HG03558 (cell line): ENCODE measurements around the gene ZBTB7C.

Source experiments
- ATAC-seq: cut with Tn5 transposase; IDR thresholded peaks from one replicate; pipeline ENCODE4 v1.9.1; 2021; ENCODE audit warnings: moderate number of reproducible peaks; ENCODE audit not compliant: unreplicated experiment; ENCODE audit errors: extremely low read depth

The ZBTB7C gene

DNA sequence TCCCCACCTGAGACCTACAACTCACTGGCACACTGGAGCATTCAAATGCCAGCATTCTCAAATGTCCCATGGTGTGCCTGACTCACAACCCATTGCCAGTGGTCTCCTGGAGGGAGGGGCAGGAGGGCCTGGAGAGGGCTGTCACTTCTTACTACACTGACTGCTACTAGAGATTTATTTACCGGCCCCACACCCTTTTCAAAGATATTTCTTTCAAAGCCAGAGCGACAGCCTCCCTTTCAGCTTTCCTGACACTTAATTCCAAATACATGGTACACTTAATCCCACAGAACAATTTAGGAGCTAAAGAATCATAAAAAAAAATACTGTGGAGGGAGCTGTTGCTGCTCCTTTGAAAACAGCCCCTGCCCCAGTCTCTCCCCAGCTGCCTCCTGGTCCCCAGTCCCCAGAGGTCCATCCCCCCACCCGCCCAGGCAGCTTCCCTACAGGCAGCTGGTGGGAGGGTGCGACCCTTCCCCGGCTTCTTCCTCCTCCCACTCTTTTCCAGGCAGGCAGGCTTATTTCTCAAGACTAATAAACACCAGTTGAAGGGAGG, 349.6 kb downstream of the ZBTB7C start:
- no peak for ATAC-seq

DNA sequence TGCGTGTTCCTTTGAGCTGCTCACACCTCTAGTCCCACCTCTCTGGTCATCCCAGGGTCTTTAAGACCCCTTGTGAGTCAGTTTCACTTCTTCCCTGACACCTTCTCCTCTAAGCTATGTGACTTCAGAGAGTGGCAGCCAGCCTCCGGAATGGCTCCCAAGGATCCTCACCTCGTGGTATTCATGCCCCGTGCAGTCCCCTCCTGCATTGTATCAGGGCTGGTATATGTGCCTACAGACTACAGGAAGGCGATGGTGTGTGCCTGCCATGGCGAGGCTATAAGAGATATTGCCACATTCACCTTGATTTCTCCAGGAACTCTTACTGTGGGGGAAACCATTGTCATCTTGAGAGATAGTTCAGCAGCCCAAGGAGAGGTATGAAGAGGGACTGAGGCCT, 350.7 kb downstream of the ZBTB7C start:
- ATAC-seq, result no peak

DNA sequence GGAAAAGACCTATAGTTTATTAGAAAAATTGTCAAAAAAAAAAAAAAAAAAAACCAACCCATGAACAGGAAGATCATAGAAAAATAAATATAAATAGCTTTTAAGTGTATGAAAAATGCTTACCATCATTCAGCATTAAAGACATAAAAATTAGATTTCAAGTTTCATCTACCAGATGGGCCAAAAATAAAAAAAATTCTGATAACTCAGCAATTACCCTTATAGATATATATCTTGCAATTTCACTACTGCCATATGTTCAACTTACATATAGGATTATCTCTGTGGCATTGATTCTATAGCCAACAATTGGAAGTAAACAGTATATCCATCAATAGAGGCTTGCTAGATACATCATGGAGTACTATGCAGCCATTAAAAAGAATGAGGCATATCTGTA, 352.2 kb downstream of the ZBTB7C start:
- no peak for ATAC-seq

DNA sequence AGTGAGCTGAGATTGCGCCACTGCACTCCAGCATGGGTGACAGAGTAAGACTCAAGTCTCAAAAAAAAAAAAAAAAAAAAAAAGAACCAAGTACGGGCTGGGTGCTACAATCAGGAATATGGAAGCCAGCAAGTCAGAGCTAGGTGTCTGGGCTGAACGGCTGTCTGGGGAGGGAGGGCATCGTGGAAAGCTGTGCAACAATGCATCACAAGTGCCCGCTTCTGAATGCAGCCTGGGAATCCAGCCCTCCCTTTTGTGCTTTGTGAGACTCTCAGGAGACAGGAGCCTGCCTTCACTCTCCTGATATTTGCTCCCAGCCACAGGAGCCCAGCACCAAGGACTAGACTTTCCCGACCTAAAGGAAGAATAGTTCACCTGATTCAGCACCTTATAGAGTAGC, 353.8 kb downstream of the ZBTB7C start:
- ATAC-seq, result no peak

DNA sequence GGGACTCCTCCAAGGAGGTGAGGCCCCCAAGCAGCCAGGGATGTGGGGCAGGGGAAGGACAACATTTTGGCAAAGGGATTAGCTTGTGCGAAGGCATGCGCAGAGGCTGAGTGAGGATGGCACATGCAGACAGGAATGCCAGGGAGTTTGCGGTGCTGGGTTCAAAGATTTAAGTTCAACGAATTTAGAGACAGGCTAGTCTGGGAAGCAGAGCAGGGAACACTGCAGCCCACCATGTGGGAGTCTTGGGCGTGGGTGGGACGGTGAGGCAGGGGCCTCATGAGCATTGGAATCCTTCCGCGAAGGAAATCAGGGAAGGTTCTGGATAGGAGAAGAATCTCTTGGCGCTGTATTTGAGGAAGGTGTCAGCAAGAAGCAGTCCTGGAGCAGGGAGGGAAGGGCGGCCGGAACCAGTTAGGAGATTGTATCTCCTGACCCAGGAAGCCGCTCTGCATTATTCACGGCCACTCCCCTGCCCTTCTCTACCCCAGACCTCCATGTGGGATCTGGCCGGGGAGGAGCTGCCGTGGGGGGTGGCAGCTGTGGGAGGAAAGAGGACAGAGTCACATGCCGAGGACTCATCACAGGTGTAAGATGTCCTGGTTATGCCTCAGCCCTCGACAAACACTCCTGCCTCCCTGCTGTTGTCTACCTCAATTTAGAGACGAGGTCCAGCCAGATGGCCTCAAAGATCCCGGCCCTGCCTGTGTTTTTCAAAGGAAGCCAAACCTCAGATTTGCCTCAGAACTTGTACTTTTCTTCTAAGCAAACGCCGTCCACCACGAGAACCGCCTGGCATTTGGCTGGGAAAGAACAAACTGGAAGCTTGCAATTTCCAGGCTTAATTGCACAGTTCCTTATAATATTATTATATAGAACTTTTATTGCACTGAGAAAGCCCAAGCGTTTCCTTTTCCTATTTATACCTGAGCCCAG, 355.0 kb downstream of the ZBTB7C start:
- no peak for ATAC-seq

DNA sequence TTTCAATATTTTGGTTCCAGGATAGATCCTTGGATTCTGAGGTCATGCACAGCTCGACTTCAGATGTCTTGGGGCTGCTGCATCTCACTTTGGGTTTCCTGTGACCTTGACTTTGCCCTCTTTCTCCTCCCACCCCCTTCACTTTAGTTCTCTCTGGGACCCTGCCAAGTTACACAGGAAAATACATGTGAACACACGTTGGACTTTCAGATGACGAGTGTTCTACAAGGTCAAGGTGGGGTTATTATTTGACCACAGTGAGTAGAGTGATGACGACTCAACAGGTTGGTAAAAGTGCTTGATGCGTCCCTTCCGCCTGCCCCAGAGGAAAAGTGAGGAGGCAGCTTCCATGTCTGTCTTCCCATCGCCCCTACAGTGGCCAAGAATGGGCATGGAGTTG, 356.3 kb downstream of the ZBTB7C start:
- ATAC-seq, result no peak

DNA sequence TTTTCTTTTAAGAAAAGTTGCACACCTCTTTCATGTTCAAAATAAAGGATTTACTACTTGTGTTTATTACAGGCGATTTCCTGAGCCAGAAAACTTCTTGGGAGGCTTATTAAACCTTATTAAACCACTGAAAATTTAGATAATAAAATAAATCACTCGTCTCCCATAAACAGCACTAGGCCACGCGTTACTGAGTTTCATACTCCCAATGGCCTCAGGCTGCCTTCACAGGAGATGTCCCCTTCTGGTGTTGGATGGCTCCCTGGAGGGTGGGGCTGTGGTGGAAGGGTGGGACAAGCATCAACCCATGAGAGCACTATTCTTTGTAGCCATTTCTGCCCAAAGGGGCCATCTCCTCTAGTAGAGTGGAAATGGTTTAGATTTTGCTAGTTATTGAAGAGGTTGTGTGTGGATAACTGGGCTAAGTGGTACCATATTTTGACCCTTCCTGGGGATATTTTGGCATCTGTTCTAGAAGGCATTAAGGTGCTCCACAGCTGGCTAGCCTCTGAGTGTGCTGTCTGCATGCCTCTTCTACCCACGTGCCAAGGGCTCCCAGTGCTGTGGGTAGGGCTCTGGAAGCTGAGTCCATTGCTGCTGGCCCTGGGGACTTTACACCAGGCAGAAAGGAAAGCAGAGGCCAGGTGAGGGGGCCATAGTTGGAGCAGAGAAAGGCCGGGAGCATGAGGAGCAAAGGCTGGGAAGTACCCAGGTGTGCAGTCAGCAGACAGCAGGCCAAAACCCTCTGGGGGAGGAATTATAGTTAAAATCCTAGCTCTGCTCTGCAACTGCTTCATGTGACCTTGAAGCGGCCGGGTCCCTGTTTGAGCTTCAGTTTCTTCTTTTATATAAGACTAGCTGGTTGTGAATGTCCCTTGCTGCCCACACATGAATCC, 357.0 kb downstream of the ZBTB7C start:
- no peak for ATAC-seq

DNA sequence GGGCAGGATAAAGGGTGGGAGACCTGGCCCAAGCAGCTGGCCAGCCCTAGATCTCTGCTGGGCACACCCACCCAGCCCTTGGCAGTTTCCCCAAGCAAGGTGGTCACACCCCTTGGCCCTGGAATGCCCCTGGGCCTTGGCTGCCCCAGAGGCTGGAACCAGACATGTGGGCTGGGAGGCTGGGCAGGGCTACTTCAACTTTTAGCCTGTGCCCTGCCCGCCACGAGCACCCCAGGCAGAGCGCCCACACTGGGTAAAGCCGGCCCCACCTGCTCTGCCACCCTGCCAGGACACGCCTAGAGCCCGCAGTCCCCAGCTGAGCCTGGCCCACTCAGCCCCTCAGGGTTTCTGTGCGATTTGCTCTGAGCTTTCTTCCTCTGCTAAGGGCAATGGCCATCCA, 359.0 kb downstream of the ZBTB7C start:
- ATAC-seq, result no peak

DNA sequence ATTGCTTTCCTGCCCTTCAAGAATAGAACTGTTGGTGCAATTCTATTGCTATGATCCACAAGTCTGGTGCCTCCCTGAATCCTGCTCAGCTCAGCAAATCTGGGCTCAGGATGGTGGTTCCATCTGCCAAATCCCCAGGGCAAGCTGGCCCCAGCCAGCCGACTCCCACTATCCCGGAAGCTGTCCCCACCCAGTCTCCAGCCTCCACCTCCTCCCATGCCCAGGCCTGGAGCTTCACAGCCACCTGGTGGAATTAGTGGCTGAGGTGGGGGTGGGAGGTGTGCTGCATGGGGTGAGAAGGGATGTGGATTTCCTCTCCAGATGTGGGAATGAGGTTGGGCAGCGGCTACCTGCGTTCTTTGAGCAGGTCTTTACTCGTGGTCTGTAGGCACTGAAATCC, 359.4 kb downstream of the ZBTB7C start:
- ATAC-seq, result no peak

DNA sequence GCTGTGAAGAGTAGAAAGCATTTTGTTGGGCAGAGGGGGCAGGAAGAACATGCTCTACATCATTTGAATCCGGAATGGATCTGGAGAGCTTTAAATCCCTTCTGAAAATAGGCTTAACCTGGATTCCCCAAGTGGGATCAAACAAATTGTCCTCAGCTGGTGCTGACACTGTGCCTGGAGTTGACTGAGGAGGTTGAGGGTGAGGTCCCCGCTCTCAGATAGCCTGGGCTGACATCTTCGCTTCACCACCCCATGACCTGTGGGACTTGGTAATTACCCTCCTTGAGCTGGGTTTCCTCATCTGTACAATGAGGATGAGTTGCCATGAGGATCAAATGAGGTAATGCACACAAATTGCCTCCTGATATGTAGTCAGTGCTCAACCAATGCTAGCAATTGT, 360.9 kb downstream of the ZBTB7C start:
- ATAC-seq, result no peak

DNA sequence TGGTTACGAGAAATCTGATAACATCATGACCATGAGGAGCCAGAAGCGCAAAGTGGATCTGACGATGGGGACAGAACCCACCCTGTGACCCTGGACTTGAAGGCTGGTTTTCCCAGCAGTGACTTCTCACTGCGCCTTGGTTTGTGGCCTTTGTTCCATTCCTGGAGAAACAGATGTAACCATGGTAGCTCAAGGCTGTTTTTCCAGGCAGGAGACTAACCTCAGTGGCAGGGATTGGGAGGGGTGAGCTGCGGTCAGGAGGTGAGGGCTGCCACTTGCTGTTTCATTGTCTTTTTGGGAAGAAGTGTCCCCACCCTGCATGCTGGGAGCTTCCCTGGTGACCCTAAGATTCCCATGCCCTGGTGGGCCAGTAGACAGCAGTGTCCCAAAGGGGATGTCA, 362.3 kb downstream of the ZBTB7C start:
- ATAC-seq, result no peak

DNA sequence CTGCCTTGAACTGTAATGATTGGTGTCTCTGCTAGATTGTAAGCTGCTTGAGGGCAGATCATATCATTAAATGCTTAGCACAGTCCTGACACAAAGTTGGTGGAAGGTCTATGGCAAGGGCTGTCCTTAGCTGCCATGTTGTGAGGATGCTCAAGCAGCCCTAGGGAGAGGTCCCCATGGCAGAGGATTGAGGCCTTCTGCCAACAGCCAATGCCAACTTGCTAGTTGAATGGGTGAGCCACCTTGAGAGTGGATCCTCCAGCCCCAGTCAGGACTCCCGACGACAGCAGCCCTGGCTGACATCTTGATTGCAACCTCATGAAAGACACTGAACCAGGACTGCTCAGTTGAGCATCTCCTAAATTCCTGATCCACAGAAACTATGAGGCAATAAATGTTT, 363.4 kb downstream of the ZBTB7C start:
- ATAC-seq, result no peak

DNA sequence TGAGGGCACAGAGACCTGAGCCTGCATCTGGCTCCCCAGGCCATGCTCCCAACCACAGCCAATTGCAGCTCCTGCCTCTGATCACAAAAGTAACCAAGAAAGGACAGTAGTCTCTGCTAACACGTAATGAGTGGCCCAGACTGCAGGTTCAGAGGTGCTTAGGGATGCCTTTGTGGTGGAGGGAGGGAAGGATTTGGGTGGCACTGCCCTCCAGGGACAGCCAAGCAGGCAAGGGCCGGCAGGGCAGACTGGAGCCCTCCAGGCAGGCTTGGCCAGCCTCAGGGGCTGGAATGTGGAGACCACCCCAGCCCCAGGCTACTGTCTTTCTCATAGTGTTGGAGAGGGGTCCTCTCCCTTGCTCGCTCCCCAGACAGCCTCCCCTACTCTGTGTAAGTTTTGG, 364.2 kb downstream of the ZBTB7C start:
- ATAC-seq, result no peak

DNA sequence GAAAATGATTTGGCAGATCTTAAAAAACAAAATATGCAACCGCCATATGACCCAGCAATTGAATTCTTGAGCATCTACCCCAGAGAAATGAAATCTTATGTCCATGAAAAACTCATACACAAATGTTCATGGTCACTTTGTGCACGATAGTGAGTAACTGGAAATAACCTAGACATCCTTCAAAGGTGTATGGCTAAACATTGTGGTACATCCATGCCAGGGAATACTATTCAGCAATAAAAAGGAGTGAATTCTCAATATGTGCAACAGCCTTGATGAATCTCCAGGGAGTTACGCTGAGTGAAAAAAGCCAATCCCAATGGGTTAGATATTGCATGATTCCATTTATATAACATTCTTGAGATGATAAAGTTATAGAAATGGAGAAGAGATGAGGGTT, 366.0 kb downstream of the ZBTB7C start:
- no peak for ATAC-seq

DNA sequence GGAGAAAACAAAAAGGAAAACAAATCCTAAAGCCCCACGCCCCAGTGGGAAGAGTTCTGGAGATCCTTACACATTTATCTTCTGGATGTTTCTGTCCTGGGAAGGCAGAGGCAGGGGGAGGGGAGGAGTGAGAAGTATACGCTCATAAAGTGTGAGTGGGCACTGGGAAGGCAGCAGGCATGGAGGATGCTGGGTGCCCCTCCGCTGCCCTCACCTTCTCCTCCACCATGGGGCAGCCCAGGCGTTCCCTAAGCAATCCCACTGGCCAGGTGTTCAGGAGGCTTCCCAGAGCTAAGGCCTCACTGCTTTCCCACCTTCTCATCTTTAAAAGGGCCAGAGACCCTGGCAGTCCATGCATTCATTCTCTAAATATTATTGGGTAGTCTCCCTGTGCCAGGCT, 366.8 kb downstream of the ZBTB7C start:
- ATAC-seq, result no peak

DNA sequence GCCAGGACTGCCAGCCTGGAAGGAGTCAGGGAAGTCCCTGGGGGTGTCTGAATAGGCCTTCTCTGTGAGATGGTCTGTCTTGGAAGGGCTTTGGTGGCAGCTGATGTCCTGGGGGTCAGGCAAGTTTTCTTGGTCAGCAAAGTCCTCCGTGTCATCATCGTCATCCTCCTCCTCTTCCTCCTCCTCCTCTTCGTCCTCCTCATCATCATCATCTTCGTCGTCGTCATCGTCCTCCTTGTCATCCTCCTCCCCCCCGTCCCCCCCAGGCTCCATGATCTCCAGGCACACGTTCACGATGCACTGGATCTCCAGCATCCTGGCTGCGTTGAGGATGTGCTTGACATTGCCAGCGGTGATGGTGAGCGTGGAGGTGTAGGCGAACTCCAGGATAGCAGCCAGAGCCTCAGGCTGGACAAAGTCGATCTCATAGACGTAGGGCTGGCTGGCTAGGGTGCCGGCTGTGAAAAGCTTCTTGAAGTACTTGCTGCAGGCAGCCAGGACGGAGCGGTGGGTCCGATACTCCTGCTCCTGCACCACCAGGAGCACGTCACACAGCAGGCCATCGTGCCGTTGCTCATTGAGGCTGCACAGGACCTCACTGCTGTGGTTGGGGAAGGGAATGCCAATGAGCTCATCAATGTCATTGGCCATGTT, 368.6 kb downstream of the ZBTB7C start:
- no peak for ATAC-seq

DNA sequence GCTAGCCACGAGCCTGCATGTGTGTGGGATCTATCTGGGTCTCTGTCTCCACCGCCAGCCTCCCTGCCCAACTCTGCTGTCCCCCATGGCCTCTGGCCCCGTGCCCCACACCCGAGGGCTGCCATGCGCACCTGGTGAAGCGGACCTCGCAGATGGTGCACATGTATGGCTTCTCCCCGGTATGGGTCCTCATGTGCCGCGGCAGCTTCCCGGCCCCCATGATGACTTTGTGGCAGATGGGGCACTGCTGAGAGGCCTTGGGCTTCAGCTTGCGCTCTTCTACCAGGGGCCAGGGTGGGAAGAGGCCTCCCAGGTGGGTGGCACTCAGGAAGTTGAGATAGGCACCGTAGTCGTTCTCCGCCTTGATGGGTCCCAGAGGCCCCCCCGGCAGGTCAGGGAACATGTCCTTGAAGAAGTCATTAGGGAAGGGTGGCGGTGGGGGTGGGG, 369.4 kb downstream of the ZBTB7C start:
- ATAC-seq, result no peak

DNA sequence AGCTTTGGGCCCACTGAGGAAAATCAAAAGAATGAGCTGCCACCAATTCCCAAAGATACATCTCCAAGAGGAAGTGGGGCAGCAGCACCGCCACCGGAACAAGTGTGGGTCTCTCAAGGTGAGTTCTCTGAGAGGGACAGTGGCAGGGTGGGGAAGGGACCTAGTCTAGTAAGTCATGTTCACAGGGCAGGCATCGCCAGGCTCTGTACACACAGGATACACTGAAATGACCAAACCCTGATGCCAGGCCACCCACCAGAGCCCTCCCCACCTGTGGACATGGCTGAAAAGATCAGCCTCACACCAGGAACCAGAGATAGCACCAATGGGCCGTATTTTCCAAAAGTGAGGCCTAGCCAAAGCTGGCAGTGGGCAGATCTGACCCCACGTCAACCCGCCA, 370.5 kb downstream of the ZBTB7C start:
- ATAC-seq, result no peak

DNA sequence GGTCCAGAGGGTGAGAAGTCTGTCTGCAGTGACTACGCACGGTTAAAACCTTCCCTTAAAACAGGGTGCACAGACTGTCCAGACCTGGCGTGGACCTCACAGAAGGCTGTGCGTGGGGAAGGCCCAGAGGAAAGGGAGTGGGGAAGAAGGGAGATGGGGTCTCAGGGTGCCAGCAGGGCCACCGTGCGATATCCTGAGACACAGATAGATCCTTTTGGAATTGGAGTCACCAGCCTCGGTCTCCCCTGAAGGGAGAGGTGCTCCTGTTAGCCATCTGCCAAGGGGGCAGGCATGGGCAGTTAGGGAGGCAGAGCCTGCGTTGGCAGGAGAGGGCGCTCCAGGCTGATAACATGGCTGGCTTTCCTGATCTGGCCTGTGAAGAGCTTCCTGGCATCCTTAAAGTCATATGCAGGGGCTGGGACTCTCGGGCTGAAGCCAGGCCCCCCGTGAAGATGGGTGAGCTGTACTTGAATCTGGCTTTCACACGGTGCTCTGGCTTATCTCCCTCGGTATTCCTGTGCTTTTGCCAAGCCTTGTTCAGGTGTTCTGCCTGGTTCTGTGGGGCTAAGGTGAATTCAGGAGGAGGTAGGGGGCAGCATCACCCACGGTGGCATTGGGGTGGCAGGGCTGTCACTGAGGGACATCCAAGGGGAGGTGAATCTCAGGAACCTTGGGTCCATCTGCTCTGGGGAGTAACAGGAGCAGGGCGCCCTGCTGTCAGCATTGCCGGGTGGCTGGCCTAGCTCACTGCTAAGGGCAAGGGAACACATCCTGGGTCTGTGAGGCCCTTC, 371.5 kb downstream of the ZBTB7C start:
- ATAC-seq, result no peak
